Stimulated activated CD8-positive, alpha-beta memory T cell treated with anti-CD3 and anti-CD28 coated beads, Interleukin-4, amount 100 ng/mL, for 24 hours (primary cell): ENCODE measurements around the gene DLGAP4.
"Not testable (repeated sequence)": the region's sequence is repeated elsewhere in the genome, so short reads cannot be mapped to it uniquely, and the experiment has no call there.

Experiments used
- DNase-seq: peaks from one replicate; pipeline ENCODE4 v3.0.0-alpha.2; 2020; ENCODE audit warnings: low read depth

DLGAP4 gene

DNA sequence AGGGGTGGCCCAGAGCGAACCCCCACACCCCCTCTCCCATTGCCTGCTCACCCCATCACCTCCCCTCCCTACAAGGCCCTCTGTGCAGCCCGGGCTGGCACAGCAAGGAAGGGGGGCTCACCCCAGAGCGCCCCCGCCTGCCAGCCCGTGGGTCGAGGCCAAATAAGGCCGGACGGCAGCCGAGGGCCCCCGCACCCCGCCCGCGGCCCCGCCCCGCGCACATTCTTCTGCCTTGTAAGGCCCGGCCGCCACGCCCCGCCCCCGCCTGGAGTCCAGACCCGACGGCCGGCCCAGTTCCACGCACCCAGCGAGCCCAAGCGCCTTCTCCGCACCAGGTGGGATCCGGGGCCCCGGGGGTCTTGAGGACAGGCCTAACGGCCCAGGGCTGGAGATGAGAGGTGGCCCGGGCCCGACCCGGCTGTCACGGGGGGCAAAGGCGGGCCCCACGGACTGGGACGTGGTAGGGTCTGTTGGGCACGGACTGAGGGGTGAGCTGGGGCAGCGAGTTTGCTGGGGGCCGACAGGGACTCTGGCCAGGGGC lies 235.2 kb downstream of the DLGAP4 start, which contains the start of gene MYL9:
MYL9 (plus strand) TSS at position 293 of the 541 bp plus-strand sequence. CDS start 3,366 bp downstream, outside the sequence.
- DNase-seq = no peak

DNA sequence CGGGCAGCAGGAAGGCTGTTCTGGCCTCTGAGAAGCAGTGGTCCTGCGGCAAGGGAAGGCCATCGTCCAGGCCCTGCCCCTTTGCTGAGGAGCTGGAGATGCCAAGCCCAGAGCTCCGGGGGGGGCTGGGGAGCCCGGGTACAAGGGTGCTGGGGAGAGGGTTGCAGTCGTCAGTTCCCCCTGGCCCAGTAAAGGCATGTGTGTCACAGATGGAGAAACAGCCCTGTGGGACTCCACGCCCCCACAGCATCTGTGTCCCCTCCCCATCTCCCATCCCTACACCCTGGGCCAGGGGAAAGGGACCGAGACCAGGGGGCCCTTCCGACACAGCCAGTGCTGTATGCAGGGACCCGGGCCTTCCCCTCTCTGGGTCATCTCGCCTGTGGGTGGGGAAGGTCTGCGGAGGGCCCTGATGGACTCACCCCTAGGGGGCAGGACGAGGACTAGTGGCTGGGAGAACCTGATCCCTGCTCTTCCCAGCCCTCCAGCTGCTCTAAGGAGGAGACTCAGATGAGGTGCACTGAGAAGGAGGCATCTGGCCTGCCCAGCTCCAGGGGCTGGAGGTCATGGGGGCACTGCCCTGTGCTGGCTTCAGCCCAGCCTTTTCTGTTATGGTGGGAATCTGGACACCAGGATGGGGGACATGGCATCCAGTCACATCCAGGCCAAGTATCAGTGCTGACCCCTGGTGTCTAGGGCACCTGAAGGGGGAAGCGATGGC lies 235.8 kb downstream of the DLGAP4 start:
- no peak for DNase-seq

GRCh38 chr20:36542516-36543183 lies 236.5 kb downstream of the DLGAP4 start:
- DNase-seq = no peak

- no peak for DNase-seq
Measured at GRCh38 chr20:36543184-36544133, 237.3 kb downstream of the DLGAP4 start.

- no peak for DNase-seq
Measured at GRCh38 chr20:36544134-36545018, 238.2 kb downstream of the DLGAP4 start.

GRCh38 chr20:36546111-36546736 lies 240.1 kb downstream of the DLGAP4 start:
- DNase-seq = no peak

DNA sequence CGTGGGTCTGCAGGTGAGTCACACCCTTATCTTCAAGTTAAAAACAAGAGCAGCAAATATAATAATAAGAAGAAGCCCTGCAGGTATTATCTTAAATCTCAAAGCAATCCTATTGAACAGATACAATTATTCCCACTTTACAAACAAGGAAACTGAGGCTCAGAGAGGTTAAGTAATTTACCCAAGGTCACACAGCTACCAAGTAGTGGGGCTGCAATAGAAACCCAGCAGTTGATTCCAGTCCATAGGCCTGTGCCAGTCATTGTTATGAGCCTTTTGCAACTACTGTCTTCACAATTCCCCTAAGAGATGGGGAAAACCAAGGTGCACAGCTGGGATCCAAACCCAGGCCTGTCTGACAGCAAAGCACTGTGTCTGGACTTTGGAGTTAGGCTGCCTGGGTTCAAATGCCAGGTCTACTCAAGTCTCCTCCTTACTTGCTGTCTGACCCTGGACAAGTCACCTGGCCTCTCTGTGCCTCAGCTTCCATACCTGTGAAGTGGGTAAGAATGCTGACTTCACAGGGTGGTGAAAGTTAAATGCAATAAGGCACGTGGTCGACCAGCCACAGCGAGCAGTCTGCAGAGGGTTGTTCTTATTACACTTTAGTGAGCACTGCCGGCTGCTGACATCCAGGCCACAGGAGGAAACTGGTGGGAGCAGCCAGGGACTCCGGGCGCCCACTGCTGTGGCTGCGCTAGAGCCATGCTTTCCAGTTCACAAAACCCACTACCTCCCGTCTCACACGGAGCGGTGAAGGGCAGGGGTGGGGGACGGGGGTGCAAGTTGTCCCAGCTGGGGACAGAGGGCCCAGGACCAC lies 241.3 kb downstream of the DLGAP4 start:
- DNase-seq = no peak

- no peak for DNase-seq
Measured at GRCh38 chr20:36548006-36548315, 241.8 kb downstream of the DLGAP4 start.

DNA sequence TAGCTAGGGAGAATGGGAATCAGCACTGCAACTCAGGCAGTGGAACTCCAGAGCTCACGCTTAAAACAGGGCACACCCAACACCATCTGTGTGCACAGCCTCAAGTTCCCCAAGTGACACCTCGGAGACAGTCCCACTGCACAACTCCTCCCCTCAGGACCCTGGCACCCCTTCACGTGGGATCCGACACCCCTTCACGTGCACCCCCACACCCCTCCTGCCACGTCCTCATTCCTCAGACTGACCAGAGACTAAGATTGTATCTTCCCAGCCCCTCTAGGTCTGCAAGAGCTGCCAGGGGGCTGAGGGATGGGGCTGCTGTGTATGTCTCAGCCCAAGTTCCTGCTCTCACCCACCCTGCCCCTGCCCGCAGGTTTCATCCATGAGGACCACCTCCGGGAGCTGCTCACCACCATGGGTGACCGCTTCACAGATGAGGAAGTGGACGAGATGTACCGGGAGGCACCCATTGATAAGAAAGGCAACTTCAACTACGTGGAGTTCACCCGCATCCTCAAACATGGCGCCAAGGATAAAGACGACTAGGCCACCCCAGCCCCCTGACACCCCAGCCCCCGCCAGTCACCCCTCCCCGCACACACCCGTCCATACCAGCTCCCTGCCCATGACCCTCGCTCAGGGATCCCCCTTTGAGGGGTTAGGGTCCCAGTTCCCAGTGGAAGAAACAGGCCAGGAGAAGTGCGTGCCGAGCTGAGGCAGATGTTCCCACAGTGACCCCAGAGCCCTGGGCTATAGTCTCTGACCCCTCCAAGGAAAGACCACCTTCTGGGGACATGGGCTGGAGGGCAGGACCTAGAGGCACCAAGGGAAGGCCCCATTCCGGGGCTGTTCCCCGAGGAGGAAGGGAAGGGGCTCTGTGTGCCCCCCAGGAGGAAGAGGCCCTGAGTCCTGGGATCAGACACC lies 242.8 kb downstream of the DLGAP4 start:
- DNase-seq = no peak

GRCh38 chr20:36549628-36549941 lies 243.4 kb downstream of the DLGAP4 start:
- DNase-seq = no peak

DNA sequence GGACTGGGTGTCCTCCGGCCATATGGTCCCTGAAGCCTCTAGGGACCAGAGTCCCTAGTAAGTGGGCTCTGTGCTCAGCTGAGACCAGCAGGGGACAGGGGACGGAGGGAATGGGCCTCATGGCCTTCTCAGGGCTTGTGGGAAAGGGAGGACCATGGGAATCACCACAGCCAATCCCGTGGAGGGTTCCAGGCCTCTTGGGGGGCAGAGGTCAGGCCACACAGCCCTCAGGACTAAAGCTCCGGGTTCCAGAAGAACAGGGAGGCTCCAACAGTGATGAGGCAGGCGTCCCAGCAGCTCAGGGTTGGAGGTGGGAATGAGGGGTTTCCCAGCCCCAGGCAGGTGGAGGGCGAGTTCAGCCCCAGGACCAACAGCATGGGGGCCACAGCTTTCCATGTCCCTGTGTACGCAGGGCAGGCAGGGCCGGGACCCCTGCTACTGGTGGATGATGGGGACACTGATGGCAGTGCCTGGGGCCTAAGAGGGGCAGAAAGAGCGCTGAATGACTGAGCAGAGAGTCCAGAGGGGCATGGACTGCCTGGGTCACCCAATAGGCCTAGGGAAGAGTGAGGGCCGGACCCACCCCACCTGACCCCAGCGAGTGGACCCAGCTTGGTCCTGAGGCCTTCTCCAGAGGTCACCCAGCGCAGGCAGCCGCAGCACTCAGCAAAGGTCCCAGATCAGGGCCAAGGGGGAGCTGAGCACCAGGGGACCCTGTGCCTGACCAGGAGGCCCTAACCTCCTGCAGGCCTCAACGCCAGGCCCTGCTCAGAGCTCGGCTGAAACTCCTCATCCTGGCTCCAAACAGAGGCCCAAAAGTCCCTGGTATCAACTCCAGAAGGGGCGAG lies 244.0 kb downstream of the DLGAP4 start:
- no peak for DNase-seq

DNA sequence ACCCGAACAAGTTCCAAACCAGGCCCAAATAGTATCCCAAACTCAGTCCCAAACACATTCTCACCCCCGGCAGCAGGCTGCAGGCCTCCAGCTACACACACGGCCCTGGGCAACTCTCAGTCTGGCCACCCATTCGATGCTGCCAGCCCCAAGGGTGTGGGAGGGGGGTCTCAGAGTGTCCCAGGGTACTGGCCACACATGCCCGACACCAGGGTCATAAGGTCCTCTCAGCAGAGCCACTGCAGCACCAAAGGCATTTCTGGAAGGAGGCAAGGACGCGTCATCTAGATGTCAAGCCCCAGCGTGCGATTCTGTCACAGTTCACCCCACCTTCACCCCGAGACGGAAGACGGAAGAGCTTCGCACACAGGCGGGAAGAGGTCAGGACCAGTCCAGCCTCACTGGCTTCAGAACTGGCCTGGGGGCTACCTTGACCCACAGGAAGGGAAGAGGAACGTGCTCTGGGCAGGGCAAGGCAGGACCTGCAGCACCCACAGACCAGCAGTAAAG lies 244.7 kb downstream of the DLGAP4 start:
- no peak for DNase-seq

DNA sequence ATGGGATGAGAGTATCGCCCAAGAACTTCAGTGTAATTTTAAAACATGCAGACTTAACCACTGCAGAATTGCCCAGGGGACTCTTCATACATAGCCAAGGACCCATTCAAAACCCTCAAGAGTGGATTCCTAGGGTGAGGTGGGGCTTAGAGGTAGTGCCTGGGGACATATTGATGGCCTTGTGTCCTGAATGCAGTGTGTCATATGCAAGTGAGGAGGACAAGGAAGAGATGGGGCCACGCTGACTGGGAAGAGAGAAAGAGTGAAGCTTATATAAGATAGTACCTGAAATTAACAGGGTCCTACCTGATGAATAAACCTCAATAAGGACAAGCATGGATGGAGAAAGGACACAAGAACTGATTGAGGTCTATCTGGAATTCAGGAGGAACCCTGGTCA lies 249.1 kb downstream of the DLGAP4 start:
- DNase-seq = no peak

DNA sequence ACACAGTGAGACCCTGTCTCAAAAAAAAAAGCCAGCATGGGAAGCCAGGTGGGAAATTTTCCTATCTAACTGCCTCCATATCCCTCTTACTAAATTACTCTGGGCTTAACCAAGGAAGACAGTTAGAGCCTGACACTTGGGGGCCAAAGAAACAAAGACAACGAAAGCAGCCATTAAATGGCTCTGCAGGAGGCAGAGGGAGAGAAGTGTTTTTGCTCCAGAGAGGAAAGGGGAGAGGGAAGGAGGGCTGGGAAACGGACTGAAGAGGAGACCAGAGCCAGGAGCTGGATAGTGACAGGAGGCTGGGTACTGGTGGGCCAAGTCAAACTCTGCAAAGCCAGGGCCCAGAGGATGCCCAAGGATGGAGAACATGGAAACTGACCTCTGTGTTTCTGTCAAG lies 256.6 kb downstream of the DLGAP4 start:
- no peak for DNase-seq

GRCh38 chr20:36563374-36563773 lies 257.2 kb downstream of the DLGAP4 start:
- no peak for DNase-seq

DNA sequence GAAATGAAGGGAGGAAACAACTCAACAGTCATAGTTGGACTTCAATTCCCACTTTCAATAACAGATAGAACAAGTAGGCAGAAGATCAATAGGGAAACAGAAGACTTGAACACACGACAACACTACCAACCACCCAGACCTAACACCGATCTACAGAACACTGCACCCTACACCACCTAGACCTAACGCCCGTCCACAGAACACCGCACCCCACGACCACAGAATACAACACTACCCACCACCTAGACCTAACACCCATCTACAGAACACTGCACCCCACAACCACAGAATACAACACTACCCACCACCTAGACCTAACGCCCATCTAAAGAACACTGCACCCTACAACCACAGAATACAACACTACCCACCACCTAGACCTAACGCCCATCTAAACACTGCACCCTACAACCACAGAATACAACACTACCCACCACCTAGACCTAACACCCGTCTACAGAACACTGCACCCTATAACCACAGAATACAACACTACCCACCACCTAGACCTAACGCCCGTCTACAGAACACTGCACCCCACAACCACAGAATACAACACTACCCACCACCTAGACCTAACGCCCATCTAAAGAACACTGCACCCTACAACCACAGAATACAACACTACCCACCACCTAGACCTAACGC lies 258.1 kb downstream of the DLGAP4 start:
- DNase-seq = not testable (repeated sequence)

DNA sequence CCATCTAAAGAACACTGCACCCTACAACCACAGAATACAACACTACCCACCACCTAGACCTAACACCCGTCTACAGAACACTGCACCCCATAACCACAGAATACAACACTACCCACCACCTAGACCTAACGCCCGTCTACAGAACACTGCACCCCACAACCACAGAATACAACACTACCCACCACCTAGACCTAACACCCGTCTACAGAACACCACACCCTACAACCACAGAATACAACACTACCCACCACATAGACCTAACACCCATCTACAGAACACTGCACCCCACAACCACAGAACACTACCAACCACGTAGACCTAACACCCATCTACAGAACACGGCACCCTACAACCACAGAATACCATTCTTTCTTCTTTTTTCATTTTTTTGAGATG lies 258.6 kb downstream of the DLGAP4 start:
- not testable (repeated sequence) for DNase-seq
